ENCODE measurements around the gene CLCN4.

CLCN4 gene

GRCh38 chrX:10135561-10136399, 21.0 kb upstream of the CLCN4 start:
- DNase-seq (ENCODE audit: low read depth) = no peak
- no peak overlapping the region for H3K4me3 ChIP-seq (ENCODE audit: low read depth, low read length)
- TF ChIP-seq CTCF (IDR thresholded peaks at IDR 0.05; ENCODE audit: insufficient read depth, low read depth, low read length, missing control alignments) = no peak

DNA sequence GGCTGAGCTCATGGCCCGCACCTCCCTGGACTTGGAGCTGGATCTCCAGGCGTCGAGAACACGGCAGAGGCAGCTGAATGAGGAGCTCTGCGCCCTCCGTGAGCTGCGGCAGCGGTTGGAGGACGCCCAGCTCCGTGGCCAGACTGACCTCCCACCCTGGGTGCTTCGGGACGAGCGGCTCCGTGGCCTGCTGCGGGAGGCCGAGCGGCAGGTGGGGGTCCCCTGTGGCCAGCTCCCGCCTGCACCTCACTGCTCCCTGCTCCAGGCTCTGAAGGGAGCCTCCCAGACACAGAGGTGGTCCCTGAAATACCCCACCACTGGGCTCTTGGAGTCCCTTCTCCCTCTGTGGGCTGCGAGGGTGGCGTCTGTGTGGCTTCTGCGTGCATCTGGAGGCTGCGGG, 18.0 kb upstream of the CLCN4 start:
- no peak overlapping the region for H3K4me3 ChIP-seq (ENCODE audit: low read depth, low read length)
- TF ChIP-seq CTCF (IDR thresholded peaks at IDR 0.05; ENCODE audit: insufficient read depth, low read depth, low read length, missing control alignments) = no peak
- no peak for DNase-seq (ENCODE audit: low read depth)

DNA sequence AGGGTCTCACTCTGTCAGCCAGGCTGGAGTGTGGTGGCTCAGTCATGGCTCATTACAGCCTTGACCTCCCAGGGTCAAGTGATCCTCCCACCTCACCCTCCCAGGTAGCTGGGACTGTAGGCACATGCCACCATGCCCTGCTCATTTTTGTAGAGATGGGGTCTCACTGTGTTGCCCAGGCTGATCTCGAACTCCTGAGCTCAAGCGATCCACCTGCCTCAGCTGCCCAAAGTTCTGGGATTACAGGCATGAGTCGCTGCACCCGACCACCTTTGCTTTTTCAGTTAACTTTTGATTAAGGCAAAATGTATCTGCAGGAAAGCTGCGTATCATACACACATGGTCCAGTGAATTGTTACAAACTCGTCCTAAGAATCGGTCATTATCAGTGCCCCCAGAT, 16.5 kb upstream of the CLCN4 start:
- TF ChIP-seq CTCF (IDR thresholded peaks at IDR 0.05; ENCODE audit: insufficient read depth, low read depth, low read length, missing control alignments) = no peak
- H3K4me3 ChIP-seq (ENCODE audit: low read depth, low read length) = no peak overlapping the region
- no peak for DNase-seq (ENCODE audit: low read depth)

- no peak for TF ChIP-seq CTCF (IDR thresholded peaks at IDR 0.05; ENCODE audit: insufficient read depth, low read depth, low read length, missing control alignments)
- no peak for DNase-seq (ENCODE audit: low read depth)
- H3K4me3 ChIP-seq (ENCODE audit: low read depth, low read length) = no peak overlapping the region
These were observed 14.7 kb upstream of the CLCN4 start for GRCh38 chrX:10142041-10142599.

GRCh38 chrX:10143071-10143983, 13.4 kb upstream of the CLCN4 start:
- no peak for TF ChIP-seq CTCF (IDR thresholded peaks at IDR 0.05; ENCODE audit: insufficient read depth, low read depth, low read length, missing control alignments)
- H3K4me3 ChIP-seq (ENCODE audit: low read depth, low read length) = no peak overlapping the region
- no peak for DNase-seq (ENCODE audit: low read depth)

DNA sequence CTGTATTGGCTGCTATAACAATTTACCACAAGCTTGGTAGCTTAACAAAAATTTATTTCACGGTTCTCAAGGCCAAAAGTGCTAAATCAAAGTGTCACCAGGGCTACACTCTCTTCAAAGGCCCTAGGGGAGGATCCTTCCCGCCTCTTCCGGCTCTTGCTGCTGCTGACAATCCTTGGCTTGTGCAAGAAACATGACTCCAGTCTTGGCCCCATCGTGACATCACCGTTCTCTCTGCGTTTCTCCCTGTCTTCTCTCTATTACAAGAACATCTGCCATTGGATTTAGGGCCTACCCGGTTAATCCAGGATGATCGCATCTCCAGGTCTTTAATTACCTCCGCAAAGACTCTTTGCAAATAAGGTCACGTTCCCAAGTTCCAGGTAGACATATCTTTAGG, 10.4 kb upstream of the CLCN4 start:
- DNase-seq (ENCODE audit: low read depth) = no peak
- TF ChIP-seq CTCF (IDR thresholded peaks at IDR 0.05; ENCODE audit: insufficient read depth, low read depth, low read length, missing control alignments) = no peak
- no peak overlapping the region for H3K4me3 ChIP-seq (ENCODE audit: low read depth, low read length)

Measured in GM12865 (cell line).